CD14-positive monocyte (primary cell): ENCODE results near the gene CCL20. TPM values are rescaled to one million over a fixed set of nuclear protein-coding genes. Genes with fewer than 3 reads are reported as not detected.

ENCODE experiments used
- DNase-seq, 3 donors: peaks; one replicate each; pipeline ENCODE4 v3.0.0-alpha.2; 2011 to 2022
- H2AFZ ChIP-seq: 2 replicates; pipeline ENCODE4 v1.6.0; 2012; ENCODE audit warnings: mild to moderate bottlenecking, low read depth, low read length, inconsistent platforms; ENCODE audit not compliant: insufficient read depth, poor library complexity, severe bottlenecking
- H3K27ac ChIP-seq, 2 donors: 1 replicate in 1 of 2; 2 replicates in 1 of 2; pipeline ENCODE4 v1.5.1; 2012 to 2013; ENCODE audit warnings: low read length in 2 of 2, control low read depth in 1 of 2, inconsistent platforms in 1 of 2, low read depth in 1 of 2, mild to moderate bottlenecking in 1 of 2
- H3K27me3 ChIP-seq, 2 donors: one replicate each; pipeline versions ENCODE4 v1.6.0 to v1.6.1; 2011 to 2013; ENCODE audit warnings: low read length in 2 of 2; ENCODE audit not compliant: control insufficient read depth in 2 of 2, insufficient read depth in 2 of 2
- H3K36me3 ChIP-seq, 2 donors: replicated peaks in 1 of 2; 1 replicate in 1 of 2; 2 replicates in 1 of 2; pipeline versions ENCODE4 v1.5.1 to v1.6.1; 2012 to 2013; ENCODE audit warnings: low read length in 2 of 2, control low read depth in 1 of 2, inconsistent platforms in 1 of 2, mild to moderate bottlenecking in 1 of 2; ENCODE audit not compliant: insufficient read depth in 2 of 2, control insufficient read depth in 1 of 2
- H3K4me1 ChIP-seq, 2 donors: 1 replicate in 1 of 2; 2 replicates in 1 of 2; pipeline versions ENCODE4 v1.5.1 to v1.6.1; 2012 to 2013; ENCODE audit warnings: low read length in 2 of 2, control low read depth in 1 of 2, inconsistent platforms in 1 of 2, mild to moderate bottlenecking in 1 of 2, moderate library complexity in 1 of 2; ENCODE audit not compliant: insufficient read depth in 2 of 2, control insufficient read depth in 1 of 2
- H3K4me2 ChIP-seq: replicated peaks from 2 replicates; pipeline ENCODE3; 2012; ENCODE audit warnings: low read length, moderate library complexity, mild to moderate bottlenecking; ENCODE audit not compliant: poor library complexity, severe bottlenecking; ENCODE audit errors: extremely low read depth
- H3K4me3 ChIP-seq, 3 experiments: fragments of 200-600 bp in 1 of 3; sonication (generic) in 1 of 3; replicated peaks in 1 of 3; 1 replicate in 2 of 3; 2 replicates in 1 of 3; pipeline ENCODE4 v1.5.1; 2011 to 2013; ENCODE audit warnings: low read length in 3 of 3, mild to moderate bottlenecking in 3 of 3, control low read depth in 2 of 3, low read depth in 2 of 3, inconsistent platforms in 1 of 3, moderate library complexity in 1 of 3
- H3K79me2 ChIP-seq: 2 replicates; pipeline ENCODE4 v1.6.0; 2012; ENCODE audit warnings: mild to moderate bottlenecking, control low read depth, inconsistent platforms, low read length, moderate library complexity; ENCODE audit not compliant: insufficient read depth
- H3K9ac ChIP-seq: 2 replicates; pipeline ENCODE4 v1.6.0; 2017; ENCODE audit warnings: low read length, mild to moderate bottlenecking; ENCODE audit not compliant: insufficient read depth, poor library complexity, severe bottlenecking
- H3K9me3 ChIP-seq, 2 donors: replicated peaks in 1 of 2; 1 replicate in 1 of 2; 2 replicates in 1 of 2; pipeline versions ENCODE4 v1.5.1 to v1.6.1; 2012 to 2013; ENCODE audit warnings: low read length in 2 of 2, control low read depth in 1 of 2; ENCODE audit not compliant: control insufficient read depth in 1 of 2, insufficient read depth in 1 of 2
- H4K20me1 ChIP-seq: 2 replicates; pipeline ENCODE4 v1.6.0; 2012; ENCODE audit warnings: mild to moderate bottlenecking, low read length, control low read depth, moderate library complexity; ENCODE audit not compliant: insufficient read depth
- H3K27ac Mint-ChIP-seq, 7 donors: one replicate each; pipeline ENCODE4 v1.8.0; 2020; ENCODE audit warnings: mild to moderate bottlenecking in 7 of 7, mixed read lengths in 7 of 7, moderate library complexity in 6 of 7, inconsistent platforms in 2 of 7
- H3K27me3 Mint-ChIP-seq, 3 donors: one replicate each; pipeline ENCODE4 v1.8.0; 2021 to 2022; ENCODE audit warnings: low read depth in 3 of 3, mild to moderate bottlenecking in 3 of 3, mixed read lengths in 3 of 3, moderate library complexity in 3 of 3, inconsistent platforms in 1 of 3
- H3K36me3 Mint-ChIP-seq, 2 donors: one replicate each; pipeline ENCODE4 v1.8.0; 2020; ENCODE audit warnings: mixed read lengths in 2 of 2, inconsistent platforms in 1 of 2, mild to moderate bottlenecking in 1 of 2
- H3K4me1 Mint-ChIP-seq: one replicate; pipeline ENCODE4 v1.8.0; 2020; ENCODE audit warnings: mild to moderate bottlenecking, mixed read lengths
- H3K4me3 Mint-ChIP-seq, 2 donors: one replicate each; pipeline ENCODE4 v1.8.0; 2020; ENCODE audit warnings: mild to moderate bottlenecking in 2 of 2, mixed read lengths in 2 of 2, moderate library complexity in 1 of 2
- H3K9me3 Mint-ChIP-seq, 7 donors: one replicate each; pipeline ENCODE4 v1.8.0; 2020 to 2022; ENCODE audit warnings: mixed read lengths in 7 of 7, mild to moderate bottlenecking in 6 of 7, moderate library complexity in 6 of 7, inconsistent platforms in 2 of 7
- WGBS: methylation state at CpG from one replicate; pipeline ENCODE4 v1.1.5; 2013; ENCODE audit warnings: missing lambda C conversion rate; ENCODE audit not compliant: insufficient coverage; 5-methylcytosine and 5-hydroxymethylcytosine counted together
- intact Hi-C, 2 donors: fragments of 100-400 bp; cut with micrococcal nuclease; formaldehyde crosslinking; loops; one replicate each; pipeline versions ENCODE4 v1.15.0 to v1.15.1; 2023
- polyA plus RNA-seq, 3 donors: library from polyadenylated mRNA; depleted of rRNA in 1 of 3; unstranded in 2 of 3; stranded (reverse) in 1 of 3; fragments of 300-500 nt in 2 of 3; fragments of >200 nt in 1 of 3; fragmentation: Illumina TruSeq in 2 of 3; gene quantifications; 1 replicate in 2 of 3; 2 replicates in 1 of 3; pipeline ENCODE4 v1.2.3, GENCODE V29; 2012 to 2021
- TF ChIP-seq, protein P1 (sequence below): fragments of 200-600 bp; IDR thresholded peaks from one replicate; pipeline ENCODE4 v1.8.0; 2022; ENCODE audit warnings: antibody characterized with exemption, mild to moderate bottlenecking

Gene CCL20
- polyA plus RNA-seq, 3 donors = 0.47 to 6.2 TPM; not detected in 1

DNA sequence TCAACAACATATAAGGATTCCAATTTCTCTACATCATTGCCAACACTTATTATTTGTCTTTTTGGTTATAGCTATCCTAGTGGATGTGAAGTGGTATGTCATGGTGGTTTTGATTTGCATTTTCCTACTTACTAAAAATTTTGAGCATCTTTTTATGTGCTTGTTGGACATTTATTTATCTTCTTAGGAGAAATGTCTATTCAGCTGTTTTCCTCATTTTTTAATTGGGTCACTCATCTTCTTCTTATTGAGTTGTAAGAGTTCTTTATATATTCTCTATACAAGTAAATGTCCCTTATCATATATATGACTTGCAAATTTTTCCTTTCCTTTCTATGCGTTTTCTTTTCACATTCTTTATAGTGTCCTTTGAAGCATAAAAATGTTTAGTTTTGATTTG lies 4.7 kb upstream of the CCL20 start:
- Mint-ChIP-seq H3K4me3 (no peak overlapping the region), H3K27ac (no peak overlapping the region), H3K27me3 (peaks cover 11 to 25% (median 17%) of the 10 kb centered on the region in 3 donors), H3K36me3 (peaks cover 0 to 2% of the 10 kb centered on the region in 2 donors), H3K9me3 (peaks cover 0 to 17% (median 4%) of the 10 kb centered on the region in 7 donors), H3K4me1 (peaks cover 18% of the 10 kb centered on the region)
- H3K9ac ChIP-seq = no peak overlapping the region
- H3K36me3 ChIP-seq = no peaks in the 10 kb centered on the region
- intact Hi-C loops = no loop called here
- no peak for DNase-seq
- H3K9me3 ChIP-seq = peaks cover 0 to 6% of the 10 kb centered on the region in 2 donors
- peaks cover 0 to 12% of the 10 kb centered on the region in 2 donors for H3K4me1 ChIP-seq
- H2AFZ ChIP-seq = no peak overlapping the region
- no CpG with 5 or more reads among the region's 1 CpG for WGBS
- H3K4me3 ChIP-seq = no peak overlapping the region
- H3K27me3 ChIP-seq = no peaks in the 10 kb centered on the region
- H3K4me2 ChIP-seq = no peak overlapping the region
- H3K79me2 ChIP-seq = no peaks in the 10 kb centered on the region
- no peak overlapping the region for H3K27ac ChIP-seq
- TF ChIP-seq, protein P1, sequence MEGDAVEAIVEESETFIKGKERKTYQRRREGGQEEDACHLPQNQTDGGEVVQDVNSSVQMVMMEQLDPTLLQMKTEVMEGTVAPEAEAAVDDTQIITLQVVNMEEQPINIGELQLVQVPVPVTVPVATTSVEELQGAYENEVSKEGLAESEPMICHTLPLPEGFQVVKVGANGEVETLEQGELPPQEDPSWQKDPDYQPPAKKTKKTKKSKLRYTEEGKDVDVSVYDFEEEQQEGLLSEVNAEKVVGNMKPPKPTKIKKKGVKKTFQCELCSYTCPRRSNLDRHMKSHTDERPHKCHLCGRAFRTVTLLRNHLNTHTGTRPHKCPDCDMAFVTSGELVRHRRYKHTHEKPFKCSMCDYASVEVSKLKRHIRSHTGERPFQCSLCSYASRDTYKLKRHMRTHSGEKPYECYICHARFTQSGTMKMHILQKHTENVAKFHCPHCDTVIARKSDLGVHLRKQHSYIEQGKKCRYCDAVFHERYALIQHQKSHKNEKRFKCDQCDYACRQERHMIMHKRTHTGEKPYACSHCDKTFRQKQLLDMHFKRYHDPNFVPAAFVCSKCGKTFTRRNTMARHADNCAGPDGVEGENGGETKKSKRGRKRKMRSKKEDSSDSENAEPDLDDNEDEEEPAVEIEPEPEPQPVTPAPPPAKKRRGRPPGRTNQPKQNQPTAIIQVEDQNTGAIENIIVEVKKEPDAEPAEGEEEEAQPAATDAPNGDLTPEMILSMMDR = no peak
- no peaks in the 10 kb centered on the region for H4K20me1 ChIP-seq

DNA sequence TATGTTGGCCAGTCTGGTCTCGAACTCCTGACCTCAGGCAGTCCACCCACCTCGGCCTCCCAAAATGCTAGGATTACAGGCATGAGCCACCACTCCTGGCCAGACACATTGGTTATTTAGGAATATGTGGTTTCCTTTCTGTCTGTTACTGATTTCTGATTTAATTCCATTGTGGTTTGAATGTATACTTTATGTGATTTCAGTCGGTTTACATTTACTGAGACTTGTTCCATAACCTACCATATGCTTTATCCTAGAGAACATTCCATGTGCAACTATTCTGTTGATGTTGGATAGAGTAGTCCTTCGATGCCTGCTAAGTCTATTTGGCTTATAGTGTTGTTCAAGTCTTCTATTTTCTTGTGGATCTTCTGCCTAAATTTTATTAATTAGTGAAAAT lies 1.6 kb upstream of the CCL20 start:
- Histone ChIP-seq H4K20me1 (no peaks in the 10 kb centered on the region), H3K9me3 (no peaks in the 10 kb centered on the region), H3K4me1 (peaks cover 9 to 13% of the 10 kb centered on the region in 2 donors), H3K4me2 (no peak overlapping the region), H3K36me3 (no peaks in the 10 kb centered on the region), H3K27me3 (no peaks in the 10 kb centered on the region), H2AFZ (no peak overlapping the region), H3K9ac (no peak overlapping the region), H3K79me2 (no peaks in the 10 kb centered on the region), H3K4me3 (no peak overlapping the region), H3K27ac (no peak overlapping the region)
- Mint-ChIP-seq H3K27ac (no peak overlapping the region), H3K4me3 (no peak overlapping the region), H3K27me3 (peaks cover 8 to 19% (median 14%) of the 10 kb centered on the region in 3 donors), H3K4me1 (peaks cover 14% of the 10 kb centered on the region), H3K9me3 (peaks cover 0 to 7% (median 2%) of the 10 kb centered on the region in 7 donors), H3K36me3 (no peaks in the 10 kb centered on the region)
- TF ChIP-seq, protein P1 = no peak
- intact Hi-C loops = no loop called here
- DNase-seq = no peak
- WGBS = no CpG with 5 or more reads among the region's 4 CpGs
